ENCODE data around the gene TRIM77. TPM values are rescaled to one million over a fixed set of nuclear protein-coding genes. Genes with fewer than 3 reads are reported as not detected.
"Not testable (repeated sequence)": the region's sequence is repeated elsewhere in the genome, so short reads cannot be mapped to it uniquely, and the experiment has no call there.

Gene TRIM77, protein sequence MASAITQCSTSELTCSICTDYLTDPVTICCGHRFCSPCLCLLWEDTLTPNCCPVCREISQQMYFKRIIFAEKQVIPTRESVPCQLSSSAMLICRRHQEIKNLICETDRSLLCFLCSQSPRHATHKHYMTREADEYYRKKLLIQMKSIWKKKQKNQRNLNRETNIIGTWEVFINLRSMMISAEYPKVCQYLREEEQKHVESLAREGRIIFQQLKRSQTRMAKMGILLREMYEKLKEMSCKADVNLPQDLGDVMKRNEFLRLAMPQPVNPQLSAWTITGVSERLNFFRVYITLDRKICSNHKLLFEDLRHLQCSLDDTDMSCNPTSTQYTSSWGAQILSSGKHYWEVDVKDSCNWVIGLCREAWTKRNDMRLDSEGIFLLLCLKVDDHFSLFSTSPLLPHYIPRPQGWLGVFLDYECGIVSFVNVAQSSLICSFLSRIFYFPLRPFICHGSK
- polyA plus RNA-seq (2011; rRNA removed) (not detected in 2 replicates), polyA minus RNA-seq (2011; rRNA and poly(A)+ RNA removed) (not detected in 2 replicates)

- POLR2A ChIA-PET; H3K36me3 ChIP-seq (ENCODE audit: control insufficient read depth, insufficient read depth, low read length); DNase-seq (ENCODE audit: low read depth); CTCF ChIA-PET; H3K4me3 ChIP-seq (ENCODE audit: low read depth, low read length); H3K27me3 ChIP-seq (ENCODE audit: control insufficient read depth, insufficient read depth, low read length): not testable (repeated sequence)
Observed at GRCh38 chr11:89709999-89710398, at the start of gene TRIM77. TSS of gene TRIM77 (plus strand) at chr11:89710299. CDS start at chr11:89710299, 0 bp downstream.

- DNase-seq (ENCODE audit: low read depth), result no peak
- ChIA-PET CTCF (no interaction called here), POLR2A (no interaction called here)
- Histone ChIP-seq H3K27me3 (ENCODE audit: control insufficient read depth, insufficient read depth, low read length) (no peaks in the 10 kb centered on the region), H3K36me3 (ENCODE audit: control insufficient read depth, insufficient read depth, low read length) (no peaks in the 10 kb centered on the region), H3K4me3 (ENCODE audit: low read depth, low read length) (no peak overlapping the region)
- TF ChIP-seq, protein P1, sequence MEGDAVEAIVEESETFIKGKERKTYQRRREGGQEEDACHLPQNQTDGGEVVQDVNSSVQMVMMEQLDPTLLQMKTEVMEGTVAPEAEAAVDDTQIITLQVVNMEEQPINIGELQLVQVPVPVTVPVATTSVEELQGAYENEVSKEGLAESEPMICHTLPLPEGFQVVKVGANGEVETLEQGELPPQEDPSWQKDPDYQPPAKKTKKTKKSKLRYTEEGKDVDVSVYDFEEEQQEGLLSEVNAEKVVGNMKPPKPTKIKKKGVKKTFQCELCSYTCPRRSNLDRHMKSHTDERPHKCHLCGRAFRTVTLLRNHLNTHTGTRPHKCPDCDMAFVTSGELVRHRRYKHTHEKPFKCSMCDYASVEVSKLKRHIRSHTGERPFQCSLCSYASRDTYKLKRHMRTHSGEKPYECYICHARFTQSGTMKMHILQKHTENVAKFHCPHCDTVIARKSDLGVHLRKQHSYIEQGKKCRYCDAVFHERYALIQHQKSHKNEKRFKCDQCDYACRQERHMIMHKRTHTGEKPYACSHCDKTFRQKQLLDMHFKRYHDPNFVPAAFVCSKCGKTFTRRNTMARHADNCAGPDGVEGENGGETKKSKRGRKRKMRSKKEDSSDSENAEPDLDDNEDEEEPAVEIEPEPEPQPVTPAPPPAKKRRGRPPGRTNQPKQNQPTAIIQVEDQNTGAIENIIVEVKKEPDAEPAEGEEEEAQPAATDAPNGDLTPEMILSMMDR (IDR thresholded peaks at IDR 0.05; ENCODE audit: insufficient read depth, low read depth, low read length), result no peak
Observed at GRCh38 chr11:89667001-89667400, 43.1 kb upstream of the TRIM77 start.

DNA sequence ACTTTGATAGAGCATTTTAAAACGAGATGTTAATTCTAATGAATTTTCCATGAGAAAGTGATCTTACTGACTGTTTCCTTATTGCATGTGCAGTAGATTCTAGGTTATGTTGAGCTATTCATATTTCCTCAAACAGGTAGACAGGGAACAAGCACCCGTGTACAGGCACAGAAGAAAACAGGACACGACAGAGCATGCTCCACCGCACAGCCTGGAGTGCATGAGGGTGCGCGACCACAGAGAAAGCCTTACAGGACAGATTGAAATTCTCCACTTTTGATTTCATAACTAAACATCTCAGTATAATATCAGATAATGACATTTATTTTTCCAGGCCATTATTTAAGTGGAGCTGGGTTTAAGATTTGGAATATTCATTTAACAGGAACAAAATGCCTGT is 41.9 kb upstream of the TRIM77 start:
- H3K4me3 ChIP-seq (ENCODE audit: low read depth, low read length); POLR2A ChIA-PET; H3K27me3 ChIP-seq (ENCODE audit: control insufficient read depth, insufficient read depth, low read length); CTCF ChIA-PET; DNase-seq (ENCODE audit: low read depth); H3K36me3 ChIP-seq (ENCODE audit: control insufficient read depth, insufficient read depth, low read length): not testable (repeated sequence)

- H3K27me3 ChIP-seq (ENCODE audit: control insufficient read depth, insufficient read depth, low read length); DNase-seq (ENCODE audit: low read depth); CTCF ChIA-PET; H3K4me3 ChIP-seq (ENCODE audit: low read depth, low read length); POLR2A ChIA-PET; H3K36me3 ChIP-seq (ENCODE audit: control insufficient read depth, insufficient read depth, low read length): not testable (repeated sequence)
Observed at GRCh38 chr11:89669586-89669985, 40.5 kb upstream of the TRIM77 start.

GRCh38 chr11:89669993-89670669 is 40.0 kb upstream of the TRIM77 start:
- POLR2A ChIA-PET; H3K4me3 ChIP-seq (ENCODE audit: low read depth, low read length); CTCF ChIA-PET: not testable (repeated sequence)

DNA sequence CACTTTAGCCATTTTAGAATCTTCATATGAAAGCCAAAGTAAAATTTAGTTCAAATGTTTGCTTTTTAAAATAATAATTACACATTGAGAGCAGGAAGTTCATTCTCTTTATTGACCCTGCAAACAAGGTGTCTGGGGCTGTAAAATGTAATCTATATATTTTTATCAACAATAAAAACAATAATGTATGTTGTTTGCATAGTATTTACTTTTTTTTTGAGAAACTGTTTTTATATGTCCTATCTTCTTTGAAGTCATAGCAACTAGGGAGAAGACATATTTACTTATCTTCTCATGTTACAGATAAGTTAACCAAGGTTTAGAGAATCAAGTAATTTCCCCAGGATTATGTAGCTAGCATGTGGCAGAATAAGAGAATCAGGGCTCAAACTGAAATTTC is 37.6 kb upstream of the TRIM77 start:
- H3K36me3 ChIP-seq (ENCODE audit: control insufficient read depth, insufficient read depth, low read length); H3K4me3 ChIP-seq (ENCODE audit: low read depth, low read length); CTCF ChIA-PET; H3K27me3 ChIP-seq (ENCODE audit: control insufficient read depth, insufficient read depth, low read length); POLR2A ChIA-PET; DNase-seq (ENCODE audit: low read depth): not testable (repeated sequence)

More at GRCh38 chr11:89669993-89670669, 40.0 kb upstream of the TRIM77 start:
- H3K36me3 ChIP-seq (ENCODE audit: control insufficient read depth, insufficient read depth, low read length); DNase-seq (ENCODE audit: low read depth); H3K27me3 ChIP-seq (ENCODE audit: control insufficient read depth, insufficient read depth, low read length): not testable (repeated sequence)

GRCh38 chr11:89673380-89673779 is 36.7 kb upstream of the TRIM77 start:
- DNase-seq (ENCODE audit: low read depth); H3K4me3 ChIP-seq (ENCODE audit: low read depth, low read length); CTCF ChIA-PET; H3K27me3 ChIP-seq (ENCODE audit: control insufficient read depth, insufficient read depth, low read length); POLR2A ChIA-PET; H3K36me3 ChIP-seq (ENCODE audit: control insufficient read depth, insufficient read depth, low read length): not testable (repeated sequence)

- H3K36me3 ChIP-seq (ENCODE audit: control insufficient read depth, insufficient read depth, low read length); H3K27me3 ChIP-seq (ENCODE audit: control insufficient read depth, insufficient read depth, low read length); DNase-seq (ENCODE audit: low read depth); POLR2A ChIA-PET; CTCF ChIA-PET; H3K4me3 ChIP-seq (ENCODE audit: low read depth, low read length): not testable (repeated sequence)
Observed at GRCh38 chr11:89675383-89675782, 34.7 kb upstream of the TRIM77 start.

GRCh38 chr11:89675948-89676347 is 34.2 kb upstream of the TRIM77 start:
- H3K27me3 ChIP-seq (ENCODE audit: control insufficient read depth, insufficient read depth, low read length); POLR2A ChIA-PET; H3K4me3 ChIP-seq (ENCODE audit: low read depth, low read length); H3K36me3 ChIP-seq (ENCODE audit: control insufficient read depth, insufficient read depth, low read length); CTCF ChIA-PET; DNase-seq (ENCODE audit: low read depth): not testable (repeated sequence)

GRCh38 chr11:89707080-89707479 is 3.0 kb upstream of the TRIM77 start:
- POLR2A ChIA-PET; H3K27me3 ChIP-seq (ENCODE audit: control insufficient read depth, insufficient read depth, low read length); DNase-seq (ENCODE audit: low read depth); CTCF ChIA-PET; H3K36me3 ChIP-seq (ENCODE audit: control insufficient read depth, insufficient read depth, low read length); H3K4me3 ChIP-seq (ENCODE audit: low read depth, low read length): not testable (repeated sequence)

DNA sequence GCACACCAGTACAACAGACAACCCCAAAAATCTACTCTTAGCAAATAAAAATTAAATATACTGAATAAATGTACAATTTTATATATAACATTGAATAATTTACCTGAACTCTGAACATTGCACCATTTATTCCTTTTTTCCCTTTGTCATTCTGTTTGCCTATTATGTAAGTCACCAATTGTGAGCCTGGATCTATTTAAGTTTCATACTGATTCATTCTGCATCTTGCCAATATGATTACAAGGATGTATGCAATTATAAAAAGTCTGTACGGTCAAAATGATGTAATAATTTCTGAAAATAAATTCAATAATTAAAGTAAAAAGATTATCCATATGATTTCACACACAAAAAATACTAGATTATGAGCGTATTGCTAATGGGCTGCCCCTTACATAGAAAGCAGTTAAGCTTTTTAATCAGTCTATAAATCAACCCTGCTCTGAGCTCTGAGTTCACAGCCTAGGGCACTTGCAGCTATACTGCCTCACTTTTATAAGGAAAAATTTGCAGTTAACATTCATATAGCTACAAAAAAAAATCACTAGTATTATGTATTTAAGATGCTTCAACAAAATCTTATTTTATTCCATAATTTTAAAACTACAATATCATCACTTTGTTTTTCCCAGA is 14.9 kb downstream of the TRIM77 start:
- CTCF ChIA-PET; POLR2A ChIA-PET; H3K36me3 ChIP-seq (ENCODE audit: control insufficient read depth, insufficient read depth, low read length); H3K27me3 ChIP-seq (ENCODE audit: control insufficient read depth, insufficient read depth, low read length); DNase-seq (ENCODE audit: low read depth); H3K4me3 ChIP-seq (ENCODE audit: low read depth, low read length): not testable (repeated sequence)

DNA sequence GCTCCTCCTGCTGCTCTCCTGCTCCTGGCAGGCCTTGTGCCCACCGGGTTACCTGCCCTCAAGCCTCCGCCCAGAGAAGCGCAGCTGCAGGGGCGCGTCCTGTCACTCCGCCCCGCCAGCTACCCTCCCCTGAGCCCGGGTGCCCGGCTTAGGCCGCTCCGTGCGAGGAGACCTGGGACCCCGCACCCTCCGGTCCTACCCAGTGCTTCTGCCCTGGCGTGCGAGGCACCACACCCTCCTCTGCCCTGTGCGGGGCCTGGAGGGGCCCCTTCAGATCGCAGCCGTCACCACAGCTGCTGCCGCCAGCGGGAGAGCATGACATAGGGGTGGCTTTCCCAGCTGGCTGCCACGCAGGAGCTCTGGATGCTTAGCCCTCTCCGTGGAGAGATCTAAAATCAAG is 20.1 kb downstream of the TRIM77 start:
- CTCF ChIA-PET; H3K27me3 ChIP-seq (ENCODE audit: control insufficient read depth, insufficient read depth, low read length); POLR2A ChIA-PET; H3K4me3 ChIP-seq (ENCODE audit: low read depth, low read length); H3K36me3 ChIP-seq (ENCODE audit: control insufficient read depth, insufficient read depth, low read length); DNase-seq (ENCODE audit: low read depth): not testable (repeated sequence)

Data from BJ (cell line).